H9 (cell line): ENCODE results near the gene SEH1L. TPM values are rescaled to one million over a fixed set of nuclear protein-coding genes. Genes with fewer than 3 reads are reported as not detected.

Source experiments
- DNase-seq: peaks from one replicate; pipeline ENCODE4 v3.0.0-alpha.2; 2017
- H2AFZ ChIP-seq: one replicate; pipeline ENCODE4 v1.6.1; 2013; ENCODE audit warnings: mild to moderate bottlenecking, low read length, control low read depth, moderate library complexity
- H2AK5ac ChIP-seq: 2 replicates; pipeline ENCODE4 v1.6.1; 2013; ENCODE audit warnings: low read length, control low read depth, mixed read lengths; ENCODE audit not compliant: insufficient read length
- H2BK120ac ChIP-seq: one replicate; pipeline ENCODE4 v1.6.1; 2013; ENCODE audit warnings: low read depth, mild to moderate bottlenecking, low read length, control low read depth, inconsistent platforms; ENCODE audit not compliant: poor library complexity, severe bottlenecking
- H2BK12ac ChIP-seq: 2 replicates; pipeline ENCODE4 v1.6.1; 2013; ENCODE audit warnings: low read length, control low read depth, mixed read lengths, low read depth; ENCODE audit not compliant: insufficient read length
- H2BK15ac ChIP-seq: 2 replicates; pipeline ENCODE4 v1.6.1; 2013; ENCODE audit warnings: low read depth, low read length, control low read depth
- H2BK20ac ChIP-seq: one replicate; pipeline ENCODE4 v1.6.1; 2013; ENCODE audit warnings: low read depth, mild to moderate bottlenecking, low read length, control low read depth, inconsistent platforms; ENCODE audit not compliant: poor library complexity, severe bottlenecking
- H2BK5ac ChIP-seq: 2 replicates; pipeline ENCODE4 v1.6.1; 2013; ENCODE audit warnings: low read length, control low read depth, mixed read lengths; ENCODE audit not compliant: insufficient read length
- H3K14ac ChIP-seq: 2 replicates; pipeline ENCODE4 v1.6.1; 2013; ENCODE audit warnings: low read length, control low read depth; ENCODE audit not compliant: insufficient read depth
- H3K18ac ChIP-seq: 2 replicates; pipeline ENCODE4 v1.6.1; 2013; ENCODE audit warnings: low read depth, mild to moderate bottlenecking, mixed read lengths, low read length, control low read depth; ENCODE audit not compliant: insufficient read length
- H3K23ac ChIP-seq: 2 replicates; pipeline ENCODE4 v1.6.1; 2013; ENCODE audit warnings: low read length, control low read depth, mixed read lengths, low read depth; ENCODE audit not compliant: insufficient read length
- H3K23me2 ChIP-seq: 2 replicates; pipeline ENCODE4 v1.6.1; 2013; ENCODE audit warnings: low read depth, mild to moderate bottlenecking, mixed read lengths, low read length, control low read depth; ENCODE audit not compliant: insufficient read length, poor library complexity, severe bottlenecking
- H3K27ac ChIP-seq: 2 replicates; pipeline ENCODE4 v1.5.1; 2013; ENCODE audit warnings: low read length, control low read depth, mixed read lengths, low read depth; ENCODE audit not compliant: insufficient read length
- H3K27me3 ChIP-seq: 2 replicates; pipeline ENCODE4 v1.6.1; 2013; ENCODE audit warnings: low read length, control low read depth, inconsistent platforms; ENCODE audit not compliant: insufficient read depth
- H3K4ac ChIP-seq: 2 replicates; pipeline ENCODE4 v1.6.1; 2013; ENCODE audit warnings: low read depth, mild to moderate bottlenecking, control low read depth, inconsistent platforms, low read length, moderate library complexity
- H3K4me1 ChIP-seq: 2 replicates; pipeline ENCODE4 v1.6.1; 2013; ENCODE audit warnings: low read length, control low read depth, inconsistent platforms; ENCODE audit not compliant: insufficient read depth
- H3K4me2 ChIP-seq: 2 replicates; pipeline ENCODE4 v1.6.1; 2013; ENCODE audit warnings: low read length, control low read depth, mixed read lengths; ENCODE audit not compliant: insufficient read length, insufficient read depth
- H3K56ac ChIP-seq: 2 replicates; pipeline ENCODE4 v1.6.1; 2013; ENCODE audit warnings: low read depth, mild to moderate bottlenecking, mixed read lengths, low read length, control low read depth; ENCODE audit not compliant: insufficient read length
- H3K79me1 ChIP-seq: 2 replicates; pipeline ENCODE4 v1.6.1; 2013; ENCODE audit warnings: low read depth, mild to moderate bottlenecking, moderate library complexity, low read length, control low read depth, inconsistent platforms; ENCODE audit not compliant: insufficient read depth, poor library complexity, severe bottlenecking
- H3K79me2 ChIP-seq: 2 replicates; pipeline ENCODE4 v1.6.1; 2013; ENCODE audit warnings: low read length, control low read depth, inconsistent platforms; ENCODE audit not compliant: insufficient read depth
- H3K9ac ChIP-seq: 2 replicates; pipeline ENCODE4 v1.6.1; 2013; ENCODE audit warnings: low read length, control low read depth, mixed read lengths; ENCODE audit not compliant: insufficient read length; ENCODE audit errors: extremely low read depth
- H3K9me3 ChIP-seq: one replicate; pipeline ENCODE4 v1.6.1; 2013; ENCODE audit warnings: low read depth, low read length, inconsistent platforms; ENCODE audit not compliant: control insufficient read depth
- H3T11ph ChIP-seq: one replicate; pipeline ENCODE4 v1.6.1; 2013; ENCODE audit warnings: mild to moderate bottlenecking, low read length, control low read depth, inconsistent platforms
- H4K20me1 ChIP-seq: one replicate; pipeline ENCODE4 v1.6.1; 2013; ENCODE audit not compliant: control insufficient read depth, insufficient read length, insufficient read depth
- H4K5ac ChIP-seq: 2 replicates; pipeline ENCODE4 v1.6.1; 2013; ENCODE audit warnings: low read depth, mild to moderate bottlenecking, mixed read lengths, low read length, control low read depth; ENCODE audit not compliant: insufficient read length
- H4K8ac ChIP-seq: replicated peaks from 2 replicates; pipeline ENCODE4 v1.6.1; 2013; ENCODE audit warnings: low read length, control low read depth, mixed read lengths, low read depth; ENCODE audit not compliant: insufficient read length
- H4K91ac ChIP-seq: 2 replicates; pipeline ENCODE4 v1.6.1; 2013; ENCODE audit warnings: low read depth, mild to moderate bottlenecking, moderate library complexity, mixed read lengths, low read length, control low read depth; ENCODE audit not compliant: insufficient read length
- H3K27ac Mint-ChIP-seq, 3 experiments: 2 replicates in 2 of 3; 3 replicates in 1 of 3; pipeline ENCODE4 v1.8.0; 2020 to 2021; ENCODE audit warnings: mixed read lengths in 3 of 3, mild to moderate bottlenecking in 1 of 3, moderate library complexity in 1 of 3
- H3K27me3 Mint-ChIP-seq: 2 replicates; pipeline ENCODE4 v1.8.0; 2021; ENCODE audit warnings: low read depth, mild to moderate bottlenecking, moderate library complexity, mixed read lengths
- H3K36me3 Mint-ChIP-seq, 3 experiments: 2 replicates in 2 of 3; 3 replicates in 1 of 3; pipeline ENCODE4 v1.8.0; 2020 to 2021; ENCODE audit warnings: low read depth in 3 of 3, mixed read lengths in 3 of 3; ENCODE audit not compliant: insufficient read depth in 1 of 3
- H3K4me1 Mint-ChIP-seq, 2 experiments: 2 replicates each; pipeline ENCODE4 v1.8.0; 2020; ENCODE audit warnings: mixed read lengths in 2 of 2
- H3K4me3 Mint-ChIP-seq, 2 experiments: 2 replicates in 1 of 2; 3 replicates in 1 of 2; pipeline ENCODE4 v1.8.0; 2020 to 2021; ENCODE audit warnings: mild to moderate bottlenecking in 2 of 2, mixed read lengths in 2 of 2, moderate library complexity in 1 of 2
- H3K9me3 Mint-ChIP-seq, 2 experiments: 2 replicates in 1 of 2; 3 replicates in 1 of 2; pipeline ENCODE4 v1.8.0; 2020; ENCODE audit warnings: mild to moderate bottlenecking in 2 of 2, mixed read lengths in 2 of 2, moderate library complexity in 1 of 2
- CTCF ChIP-seq: fragments of 200-600 bp; sonication (generic); conservative IDR thresholded peaks from 3 replicates; pipeline ENCODE4 v1.8.0; 2021; ENCODE audit warnings: antibody characterized with exemption, mild to moderate bottlenecking
- WGBS: extraction: QIAGEN DNeasy Blood & Tissue Kit; methylation state at CpG from one replicate; pipeline ENCODE4 v1.1.7; 2013; ENCODE audit warnings: missing lambda C conversion rate, low lambda C conversion rate, mixed read lengths; ENCODE audit not compliant: insufficient read length; ENCODE audit errors: extremely low coverage; 5-methylcytosine and 5-hydroxymethylcytosine counted together
- total RNA-seq: library from RNA; stranded (reverse); gene quantifications from 2 replicates; pipeline ENCODE4 v1.2.1, GENCODE V29; 2021

Gene SEH1L
- total RNA-seq, 1 experiment from 2014 or later = 97.2 TPM

- Histone ChIP-seq H2BK120ac (no peak overlapping the region), H4K5ac (no peak overlapping the region), H2AK5ac (no peak overlapping the region), H3K9ac (peak overlapping the region; percentile 42), H3K18ac (no peak overlapping the region), H3K27me3 (no peaks in the 10 kb centered on the region), H4K91ac (no peak overlapping the region), H2BK20ac (no peak overlapping the region), H3K79me1 (peaks cover 3% of the 10 kb centered on the region), H2BK5ac (no peak overlapping the region), H3K4ac (no peak overlapping the region), H2BK15ac (no peak overlapping the region), H3K56ac (no peak overlapping the region), H3K4me1 (no peaks in the 10 kb centered on the region), H3T11ph (no peak overlapping the region), H3K9me3 (no peaks in the 10 kb centered on the region), H4K20me1 (no peaks in the 10 kb centered on the region), H3K23me2 (peaks cover 9% of the 10 kb centered on the region), H2BK12ac (no peak overlapping the region), H3K79me2 (peaks cover 11% of the 10 kb centered on the region; the same call in 1 of the 2 replicates), H4K8ac (no peak overlapping the region), H3K23ac (no peak overlapping the region), H3K27ac (no peak overlapping the region), H3K4me2 (peak overlapping the region; percentile 68), H3K14ac (no peak overlapping the region), H2AFZ (no peak overlapping the region)
- DNase-seq = peak; percentile 62
- TF ChIP-seq CTCF = peak; percentile 13; the same call in 1 of the 3 replicates
- peaks cover 14 to 25% (median 16%) of the 10 kb centered on the region in 3 experiments for H3K36me3 Mint-ChIP-seq
- H3K4me3 Mint-ChIP-seq = peak overlapping the region; percentile 75 to 94
- H3K27ac Mint-ChIP-seq = peak overlapping the region; percentile 57 to 95 (median 88); a peak in 6 of 7 replicates
- no peaks in the 10 kb centered on the region for H3K27me3 Mint-ChIP-seq
- H3K9me3 Mint-ChIP-seq = peaks cover 8 to 10% of the 10 kb centered on the region in 2 experiments; a peak in 4 of 5 replicates
- WGBS = no CpG with 5 or more reads among the region's 15 CpGs
- H3K4me1 Mint-ChIP-seq = peaks cover 14 to 15% of the 10 kb centered on the region in 2 experiments
Observed at GRCh38 chr18:12946549-12947284, 1.1 kb upstream of the SEH1L start.
